ENCODE measurements around the gene CNOT6L.

The CNOT6L gene

GRCh38 chr4:77710059-77710458 is 109.1 kb downstream of the CNOT6L start:
- no peak for ATAC-seq

GRCh38 chr4:77706717-77707116 is 112.5 kb downstream of the CNOT6L start:
- ATAC-seq: no peak

GRCh38 chr4:77703666-77704065 is 115.5 kb downstream of the CNOT6L start:
- ATAC-seq: no peak

GRCh38 chr4:77701121-77701520 is 118.0 kb downstream of the CNOT6L start:
- no peak for ATAC-seq

- ATAC-seq: no peak
Measured at GRCh38 chr4:77699731-77700210, 119.4 kb downstream of the CNOT6L start.

- no peak for ATAC-seq
Measured at GRCh38 chr4:77697860-77698590, 121.1 kb downstream of the CNOT6L start.

- ATAC-seq: no peak
Measured at GRCh38 chr4:77695774-77696173, 123.4 kb downstream of the CNOT6L start.

GRCh38 chr4:77692847-77693432 is 126.2 kb downstream of the CNOT6L start:
- ATAC-seq: no peak

GRCh38 chr4:77681792-77682191 is 137.4 kb downstream of the CNOT6L start:
- ATAC-seq: no peak

GRCh38 chr4:77676842-77677241 is 142.3 kb downstream of the CNOT6L start:
- ATAC-seq: no peak

GRCh38 chr4:77671051-77671450 is 148.1 kb downstream of the CNOT6L start:
- no peak for ATAC-seq

- ATAC-seq: no peak
Measured at GRCh38 chr4:77669946-77670590, 149.1 kb downstream of the CNOT6L start.

GRCh38 chr4:77665381-77666069 is 153.6 kb downstream of the CNOT6L start:
- ATAC-seq: no peak
